ENCODE measurements around the gene HS3ST5. TPM values are rescaled to one million over a fixed set of nuclear protein-coding genes. Genes with fewer than 3 reads are reported as not detected.

HS3ST5 gene
- total RNA-seq, 1 experiment from 2014 or later, result not detected

GRCh38 chr6:114157848-114158247 is 185.0 kb downstream of the HS3ST5 start:
- no peak; the same call in 1 of the 2 replicates for ATAC-seq
- intact Hi-C loops (cut with micrococcal nuclease), result no loop called here
- ChIA-PET CTCF (interaction anchor here (1.0 kb wide), 1 partner anchor 49 kb away, joined by 3 read pairs; no protein-coding TSS in a partner anchor), POLR2A (no interaction called here), RAD21 (ENCODE audit: low non-redundant PET in 1 of 2, low total read pairs in 2 of 2, uncharacterized antibody in 2 of 2, unreplicated experiment in 2 of 2) (no interaction called here)
- H3K9me2 ChIP-seq (ENCODE audit: insufficient read depth), result no peaks in the 10 kb centered on the region
- no peaks in the 10 kb centered on the region for H3K79me2 ChIP-seq (ENCODE audit: insufficient read depth, low read length)
- H2AFZ ChIP-seq (ENCODE audit: low read depth, low read length, poor library complexity, severe bottlenecking), result no peak overlapping the region
- TF ChIP-seq TCF7L2 (IDR thresholded peaks at IDR 0.05; ENCODE audit: borderline replicate concordance, extremely low read depth, insufficient read depth, insufficient read length) (no peak), CTCF (IDR thresholded peaks at IDR 0.05 in 2 of 3, conservative IDR thresholded peaks at IDR 0.05 in 1 of 3; ENCODE audit: borderline replicate concordance in 1 of 3, insufficient read depth in 1 of 3, low read depth in 2 of 3, low read length in 2 of 3) (no peak)
- H3K4me2 ChIP-seq (ENCODE audit: low read length), result no peak overlapping the region
- no peaks in the 10 kb centered on the region for H3K9me3 ChIP-seq (ENCODE audit: control insufficient read depth in 1 of 2, insufficient read depth in 1 of 2, low read depth in 1 of 2, low read length in 2 of 2)
- H3K4me3 ChIP-seq (replicated peaks in 1 of 2; ENCODE audit: low read depth in 1 of 2, low read length in 2 of 2), result no peak overlapping the region
- BruUV-seq (replicated peaks), result no TSS peak
- peaks cover 79% of the 10 kb centered on the region for H3K27me3 ChIP-seq (ENCODE audit: insufficient read depth, low read length)
- H3K4me1 ChIP-seq (ENCODE audit: control insufficient read depth in 1 of 2, insufficient read depth in 2 of 2, low read length in 2 of 2), result no peaks in the 10 kb centered on the region
- no peak overlapping the region for H3K27ac ChIP-seq (ENCODE audit: low read depth, low read length)
- DNase-seq (ENCODE audit: low read depth, low spot score), result no peak
- no peaks in the 10 kb centered on the region for H3K36me3 ChIP-seq (ENCODE audit: control insufficient read depth in 1 of 2, insufficient read depth in 2 of 2, low read length in 2 of 2)
- no peak overlapping the region for H3K9ac ChIP-seq (ENCODE audit: low read length)
- H4K20me1 ChIP-seq (ENCODE audit: insufficient read depth), result peaks cover 6% of the 10 kb centered on the region; the same call in 1 of the 2 replicates

- Histone ChIP-seq H3K27ac (ENCODE audit: low read depth, low read length) (no peak overlapping the region), H3K4me2 (ENCODE audit: low read length) (no peak overlapping the region), H3K9me2 (ENCODE audit: insufficient read depth) (no peaks in the 10 kb centered on the region), H3K9me3 (ENCODE audit: control insufficient read depth in 1 of 2, insufficient read depth in 1 of 2, low read depth in 1 of 2, low read length in 2 of 2) (no peaks in the 10 kb centered on the region), H2AFZ (ENCODE audit: low read depth, low read length, poor library complexity, severe bottlenecking) (no peak overlapping the region), H3K36me3 (ENCODE audit: control insufficient read depth in 1 of 2, insufficient read depth in 2 of 2, low read length in 2 of 2) (no peaks in the 10 kb centered on the region), H3K4me3 (replicated peaks in 1 of 2; ENCODE audit: low read depth in 1 of 2, low read length in 2 of 2) (no peak overlapping the region), H3K9ac (ENCODE audit: low read length) (no peak overlapping the region), H3K27me3 (ENCODE audit: insufficient read depth, low read length) (peaks cover 73% of the 10 kb centered on the region), H3K79me2 (ENCODE audit: insufficient read depth, low read length) (no peaks in the 10 kb centered on the region), H4K20me1 (ENCODE audit: insufficient read depth) (peaks cover 6% of the 10 kb centered on the region; the same call in 1 of the 2 replicates), H3K4me1 (ENCODE audit: control insufficient read depth in 1 of 2, insufficient read depth in 2 of 2, low read length in 2 of 2) (no peaks in the 10 kb centered on the region)
- ChIA-PET RAD21 (ENCODE audit: low non-redundant PET in 1 of 2, low total read pairs in 2 of 2, uncharacterized antibody in 2 of 2, unreplicated experiment in 2 of 2) (no interaction called here), POLR2A (no interaction called here), CTCF (no interaction called here)
- no TSS peak for BruUV-seq (replicated peaks)
- TF ChIP-seq CTCF (IDR thresholded peaks at IDR 0.05 in 2 of 3, conservative IDR thresholded peaks at IDR 0.05 in 1 of 3; ENCODE audit: borderline replicate concordance in 1 of 3, insufficient read depth in 1 of 3, low read depth in 2 of 3, low read length in 2 of 3) (no peak), CEBPB (IDR thresholded peaks at IDR 0.05; ENCODE audit: low read depth) (no peak), YY1 (IDR thresholded peaks at IDR 0.05; ENCODE audit: extremely low read depth, insufficient replicate concordance, low read depth, low read length) (no peak), SP1 (IDR thresholded peaks at IDR 0.05; ENCODE audit: low read depth) (no peak), EZH2 (IDR thresholded peaks at IDR 0.05) (no peak)
- intact Hi-C loops (cut with micrococcal nuclease), result no loop called here
- DNase-seq (ENCODE audit: low read depth, low spot score), result no peak
- no peak for ATAC-seq
Observed at GRCh38 chr6:114155763-114156162, 187.1 kb downstream of the HS3ST5 start.

All from HCT116 (cell line).